CD4-positive, alpha-beta T cell treated with Interferon gamma for 1 hour (primary cell): ENCODE data around the gene SNAP29.
"Not testable (repeated sequence)": the region's sequence is repeated elsewhere in the genome, so short reads cannot be mapped to it uniquely, and the experiment has no call there.

ENCODE experiments used
- DNase-seq: peaks from one replicate; pipeline ENCODE4 v3.0.0-alpha.2; 2020

SNAP29 gene

GRCh38 chr22:20836987-20837823, 21.6 kb upstream of the SNAP29 start:
- DNase-seq = no peak

GRCh38 chr22:20839354-20839753, 19.5 kb upstream of the SNAP29 start:
- DNase-seq = not testable (repeated sequence)

GRCh38 chr22:20839837-20840645, 18.8 kb upstream of the SNAP29 start:
- DNase-seq = no peak

- no peak for DNase-seq
Measured at GRCh38 chr22:20840646-20841371, 18.0 kb upstream of the SNAP29 start.

GRCh38 chr22:20843501-20843900, 15.3 kb upstream of the SNAP29 start:
- DNase-seq = no peak

GRCh38 chr22:20844055-20845037, 14.5 kb upstream of the SNAP29 start:
- DNase-seq = no peak

GRCh38 chr22:20847318-20847822, 11.4 kb upstream of the SNAP29 start:
- DNase-seq = no peak

- no peak for DNase-seq
Measured at GRCh38 chr22:20852076-20852475, 6.7 kb upstream of the SNAP29 start.

GRCh38 chr22:20852503-20852902, 6.3 kb upstream of the SNAP29 start:
- DNase-seq = no peak

- DNase-seq = no peak
Measured at GRCh38 chr22:20853236-20853660, 5.6 kb upstream of the SNAP29 start.

GRCh38 chr22:20857247-20857643, 1.6 kb upstream of the SNAP29 start:
- DNase-seq = no peak

- peak; percentile 84 for DNase-seq
Measured at GRCh38 chr22:20857838-20858614, 781 bp upstream of the SNAP29 start.

- DNase-seq = no peak
Measured at GRCh38 chr22:20859615-20860014, 808 bp downstream of the SNAP29 start.

GRCh38 chr22:20862540-20862939, 3.7 kb downstream of the SNAP29 start:
- DNase-seq = no peak

- DNase-seq = no peak
Measured at GRCh38 chr22:20863366-20863765, 4.6 kb downstream of the SNAP29 start.

- no peak for DNase-seq
Measured at GRCh38 chr22:20864186-20864908, 5.5 kb downstream of the SNAP29 start.

- DNase-seq = no peak
Measured at GRCh38 chr22:20865331-20865730, 6.5 kb downstream of the SNAP29 start.

GRCh38 chr22:20865875-20866445, 7.2 kb downstream of the SNAP29 start:
- DNase-seq = no peak

- DNase-seq = no peak
Measured at GRCh38 chr22:20866736-20867135, 7.9 kb downstream of the SNAP29 start.
